Stimulated activated CD4-positive, alpha-beta T cell treated with anti-CD3 and anti-CD28 coated beads, Interleukin-2, amount 100 ng/mL, for 4 hours (primary cell): ENCODE results near the gene MED9.

Experiments used
- DNase-seq: peaks from one replicate; pipeline ENCODE4 v3.0.0-alpha.2; 2020; ENCODE audit warnings: low read depth

The MED9 gene

DNA sequence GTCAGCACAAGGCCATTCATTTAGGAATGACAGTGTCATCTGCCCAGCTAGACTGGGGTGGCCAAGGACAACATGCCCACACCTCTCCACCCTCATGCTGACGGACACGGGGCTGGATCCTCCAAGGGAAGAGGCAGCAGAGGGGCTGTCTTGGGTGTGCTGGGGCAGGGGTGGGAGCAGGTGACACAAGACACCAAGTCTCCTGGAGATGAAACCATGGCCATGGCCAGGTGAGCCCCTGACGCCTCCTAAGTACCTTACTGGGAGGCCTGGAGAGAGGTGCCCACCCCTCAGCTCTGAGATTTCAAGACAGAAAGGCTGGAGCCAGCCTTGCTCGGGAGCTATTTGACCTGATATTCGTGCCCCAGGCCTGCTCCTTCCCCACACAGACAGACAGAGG is 28.4 kb downstream of the MED9 start:
- no peak for DNase-seq

DNA sequence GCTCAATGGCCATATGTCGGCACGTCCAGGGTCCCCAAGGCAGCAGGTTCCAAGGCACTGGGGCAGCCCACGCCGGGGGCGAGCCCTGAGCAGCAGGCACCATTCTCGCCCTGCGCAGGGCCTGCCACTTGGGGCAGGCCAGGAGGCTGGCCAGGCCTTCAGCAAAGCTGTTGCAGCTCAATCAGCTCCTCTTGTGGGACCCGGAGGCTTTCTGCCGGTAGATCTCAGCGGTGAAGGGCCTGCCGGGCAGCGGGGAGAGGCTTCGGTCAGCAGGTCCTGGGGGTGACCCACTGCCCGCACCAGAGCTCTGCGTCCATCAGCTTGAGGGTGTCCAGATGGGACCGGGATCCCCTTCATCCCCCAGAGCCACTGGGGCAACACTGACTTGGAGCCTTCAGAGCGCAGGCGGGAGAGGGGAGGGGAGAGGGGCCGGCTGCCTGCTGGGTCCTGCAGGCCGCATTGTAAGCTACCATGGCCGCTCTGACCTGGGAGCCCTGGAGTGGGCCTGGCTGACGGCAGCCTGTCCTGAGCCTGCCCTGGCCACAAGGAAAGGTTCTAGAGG is 28.9 kb downstream of the MED9 start:
- no peak for DNase-seq

DNA sequence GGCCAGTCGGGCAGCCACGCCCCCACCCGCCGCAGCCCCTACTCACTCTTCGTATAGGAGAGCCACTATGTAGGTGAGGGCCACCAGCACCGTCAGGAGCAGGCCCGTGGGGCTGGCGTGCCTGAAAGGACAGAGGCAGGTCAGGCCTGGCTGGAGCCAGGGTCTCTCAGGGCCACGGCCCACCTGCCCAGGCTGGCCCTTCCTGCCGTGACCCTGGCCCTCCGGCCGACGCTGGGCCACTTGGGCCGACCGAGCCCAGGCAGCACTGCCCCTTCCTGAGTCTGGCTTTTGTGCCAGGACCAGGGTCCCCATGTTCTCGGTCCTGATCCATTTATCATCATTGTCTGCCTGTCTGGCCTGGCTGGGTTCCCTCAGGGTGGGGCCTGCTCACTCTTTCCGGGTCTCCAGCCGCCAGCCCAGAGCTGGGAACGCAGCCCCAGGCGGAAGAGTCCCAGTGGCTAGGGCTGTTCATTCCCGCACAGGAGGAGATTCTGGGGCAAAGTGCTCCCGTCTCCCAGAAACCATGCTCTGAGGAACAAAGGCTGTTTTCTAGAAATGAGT is 29.5 kb downstream of the MED9 start:
- no peak for DNase-seq

- no peak for DNase-seq
These were observed 30.2 kb downstream of the MED9 start for GRCh38 chr17:17506893-17507464.

DNA sequence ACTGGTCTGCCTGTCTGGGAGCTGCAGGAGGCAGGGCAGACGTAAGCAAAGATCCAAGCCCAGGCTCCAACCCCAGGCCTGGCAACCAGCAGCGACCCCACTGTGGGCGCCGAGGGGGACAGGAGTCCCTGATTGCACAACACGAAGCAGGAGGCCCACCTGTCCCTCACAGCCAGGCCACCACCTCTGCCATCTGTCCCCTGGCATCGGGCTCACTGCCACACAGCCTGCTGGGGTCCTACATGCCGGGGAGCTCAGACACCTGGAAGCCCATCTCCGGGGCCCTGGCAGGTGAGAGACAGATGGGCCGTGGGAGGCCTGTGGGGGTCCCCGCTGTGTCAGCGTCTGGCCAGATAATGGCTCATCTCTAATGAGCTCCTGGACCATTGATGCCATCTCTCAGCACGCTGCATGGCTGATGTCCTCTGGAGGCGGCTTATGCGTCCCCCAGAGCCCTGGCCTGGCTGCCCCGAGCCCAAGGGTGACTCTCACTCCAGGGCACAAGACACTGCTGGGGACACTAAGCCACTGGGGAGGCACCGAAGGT is 30.7 kb downstream of the MED9 start:
- no peak for DNase-seq

DNA sequence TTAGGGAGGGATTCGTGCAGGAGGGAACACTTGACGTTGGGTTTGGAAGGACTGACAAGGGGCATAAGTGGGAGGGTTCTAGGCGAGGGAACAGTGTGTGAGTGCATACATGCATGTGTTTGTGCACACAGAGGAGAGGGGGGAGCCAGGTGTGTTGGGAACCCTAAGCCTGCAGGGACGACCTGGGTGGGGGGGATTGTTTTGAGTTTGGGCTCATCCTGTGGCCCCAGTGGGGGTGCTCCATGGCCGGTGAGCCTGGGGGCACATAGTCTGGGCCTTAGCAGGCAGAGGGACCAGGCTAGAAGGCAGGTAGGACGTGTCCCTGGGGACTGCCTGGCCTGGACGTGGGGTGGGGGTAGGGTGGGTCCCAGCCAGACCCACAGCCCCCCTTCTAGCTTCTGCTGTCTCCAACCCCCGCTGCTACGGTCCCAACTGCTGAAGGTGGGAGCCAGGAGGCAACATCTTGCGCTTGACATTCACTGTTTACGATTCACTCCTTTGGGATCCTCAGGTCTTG is 31.3 kb downstream of the MED9 start:
- no peak for DNase-seq

- DNase-seq = no peak
These were observed 32.1 kb downstream of the MED9 start for GRCh38 chr17:17508646-17509591.

DNA sequence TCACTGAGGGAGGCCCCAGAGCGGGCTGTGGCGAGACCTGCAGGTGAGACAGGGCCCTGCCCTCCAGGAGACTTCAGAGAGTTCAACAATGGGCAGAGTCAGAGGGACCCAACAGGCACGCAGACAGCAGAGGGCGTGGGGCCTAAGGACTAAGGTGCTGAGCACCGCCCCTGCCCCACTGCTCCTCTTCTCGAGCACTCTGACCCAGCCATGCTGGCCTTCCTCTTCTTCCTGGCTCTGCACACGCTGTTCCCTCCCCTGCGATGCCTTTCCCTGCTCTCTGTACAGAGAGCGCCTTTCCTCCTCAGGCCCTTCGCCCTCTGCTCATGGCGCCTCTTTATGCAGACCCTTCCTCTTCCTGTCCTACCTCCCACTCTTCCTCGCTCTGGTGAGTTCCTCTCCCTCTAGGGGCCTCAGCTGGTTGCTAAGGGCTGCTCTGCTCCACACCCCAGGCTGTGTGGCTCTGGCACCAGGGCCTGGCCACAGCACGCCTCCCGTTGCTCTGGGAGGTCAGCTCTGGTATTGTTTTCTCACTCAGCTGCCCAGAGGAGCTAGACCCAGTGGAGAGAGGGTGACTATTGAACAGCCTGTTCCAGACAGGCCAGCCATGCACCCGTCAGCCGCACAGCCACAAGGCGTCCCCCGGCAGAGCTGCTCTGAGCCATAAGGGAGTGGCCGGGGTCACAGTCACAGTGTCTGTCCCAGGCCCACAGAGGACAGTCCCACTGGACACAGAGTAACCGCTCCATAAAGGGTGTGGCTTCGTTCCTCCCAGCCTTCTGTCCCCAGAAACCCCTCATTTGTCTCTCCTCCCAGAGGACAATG is 33.0 kb downstream of the MED9 start:
- no peak for DNase-seq

DNA sequence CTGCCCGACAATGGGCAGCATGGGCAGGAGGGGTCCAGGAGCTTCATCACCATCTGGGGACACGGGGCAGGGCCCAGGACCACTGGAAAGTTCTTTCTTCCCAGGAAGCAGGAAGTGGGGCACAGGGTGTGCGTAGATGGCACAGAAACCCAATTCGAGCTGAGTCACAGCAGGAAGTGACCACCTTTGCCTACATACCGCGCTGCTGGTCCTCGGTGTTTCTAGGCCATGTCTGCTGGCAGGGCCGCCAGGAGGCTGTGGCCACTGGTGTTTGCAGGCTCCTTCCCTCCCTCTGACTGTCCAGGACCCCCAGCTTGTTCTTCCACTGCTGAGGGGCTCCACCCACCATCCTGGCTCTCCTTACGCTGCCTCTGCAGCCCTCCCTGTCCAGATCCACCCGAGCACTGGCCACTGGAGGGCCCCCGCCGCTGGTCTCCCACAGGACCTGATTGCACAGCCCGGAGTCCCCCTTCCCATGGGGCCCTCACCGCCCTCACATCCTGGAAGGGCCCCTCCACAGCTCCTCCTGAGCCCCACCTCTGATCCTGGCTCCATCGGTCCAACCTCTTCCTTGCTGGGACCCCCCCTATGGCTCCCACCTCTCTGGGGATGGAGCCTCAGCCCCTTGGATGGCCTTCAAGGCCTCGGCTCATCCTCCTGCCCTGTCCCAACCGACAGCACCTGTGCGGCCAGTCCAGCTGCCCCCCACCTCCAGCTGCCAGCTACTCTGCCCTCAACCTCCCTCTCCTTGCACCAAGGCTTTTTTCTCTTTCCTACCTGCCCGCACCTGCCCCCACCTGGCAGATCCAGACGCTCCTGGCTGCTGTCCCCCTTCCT is 33.9 kb downstream of the MED9 start:
- no peak for DNase-seq

GRCh38 chr17:17511293-17511741 is 34.5 kb downstream of the MED9 start:
- no peak for DNase-seq

DNA sequence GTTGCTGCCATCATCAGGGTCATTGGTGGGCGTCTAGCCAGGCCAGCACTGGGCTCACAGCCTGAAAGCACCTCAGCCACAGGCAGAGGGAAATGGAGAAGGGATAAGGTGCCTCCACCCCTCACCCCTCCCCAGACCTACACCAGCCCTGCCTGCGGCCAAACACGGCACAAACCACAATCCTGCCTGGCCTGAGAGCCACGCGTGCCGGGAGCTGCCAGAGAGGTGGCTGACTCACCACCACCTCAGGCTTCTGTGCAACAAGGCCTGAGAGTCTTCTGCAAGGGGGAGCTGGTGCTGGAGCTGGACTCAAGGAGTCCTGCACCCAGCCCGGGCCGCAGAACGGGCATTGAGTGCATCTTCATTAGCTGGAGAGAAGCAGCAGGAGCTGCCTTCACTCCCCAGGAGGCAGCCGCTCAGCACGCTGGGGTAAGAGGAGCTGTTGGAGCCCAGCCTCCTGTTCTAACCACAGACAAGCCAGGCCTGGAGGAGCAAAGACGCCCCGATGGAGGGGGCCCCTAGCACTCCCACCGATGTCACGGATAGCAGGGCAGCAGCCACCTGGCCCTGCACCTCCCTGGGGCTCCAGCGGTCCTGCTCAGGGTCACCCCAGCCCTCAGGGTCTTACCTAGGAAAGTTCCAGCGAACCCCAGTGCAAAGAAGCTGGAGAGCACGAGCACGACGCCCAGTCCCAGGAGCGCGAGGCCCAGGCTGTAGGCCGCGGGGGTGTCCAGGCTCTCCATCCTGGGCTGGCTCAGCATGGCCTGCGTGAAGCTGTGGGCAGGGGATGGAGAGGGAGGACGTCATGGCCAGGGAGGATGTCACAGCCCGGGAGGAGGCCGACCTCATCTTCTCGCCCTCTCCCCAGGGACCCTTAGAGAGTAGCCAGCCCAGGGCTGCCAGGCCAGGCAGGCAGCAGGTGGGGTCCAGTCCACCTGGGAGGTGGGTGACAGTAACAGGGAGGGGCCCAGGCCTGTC is 35.4 kb downstream of the MED9 start:
- no peak for DNase-seq

GRCh38 chr17:17512866-17513265 is 36.1 kb downstream of the MED9 start:
- no peak for DNase-seq

- DNase-seq = no peak
These were observed 36.8 kb downstream of the MED9 start for GRCh38 chr17:17513626-17514025.

GRCh38 chr17:17514361-17514992 is 37.7 kb downstream of the MED9 start:
- no peak for DNase-seq

DNA sequence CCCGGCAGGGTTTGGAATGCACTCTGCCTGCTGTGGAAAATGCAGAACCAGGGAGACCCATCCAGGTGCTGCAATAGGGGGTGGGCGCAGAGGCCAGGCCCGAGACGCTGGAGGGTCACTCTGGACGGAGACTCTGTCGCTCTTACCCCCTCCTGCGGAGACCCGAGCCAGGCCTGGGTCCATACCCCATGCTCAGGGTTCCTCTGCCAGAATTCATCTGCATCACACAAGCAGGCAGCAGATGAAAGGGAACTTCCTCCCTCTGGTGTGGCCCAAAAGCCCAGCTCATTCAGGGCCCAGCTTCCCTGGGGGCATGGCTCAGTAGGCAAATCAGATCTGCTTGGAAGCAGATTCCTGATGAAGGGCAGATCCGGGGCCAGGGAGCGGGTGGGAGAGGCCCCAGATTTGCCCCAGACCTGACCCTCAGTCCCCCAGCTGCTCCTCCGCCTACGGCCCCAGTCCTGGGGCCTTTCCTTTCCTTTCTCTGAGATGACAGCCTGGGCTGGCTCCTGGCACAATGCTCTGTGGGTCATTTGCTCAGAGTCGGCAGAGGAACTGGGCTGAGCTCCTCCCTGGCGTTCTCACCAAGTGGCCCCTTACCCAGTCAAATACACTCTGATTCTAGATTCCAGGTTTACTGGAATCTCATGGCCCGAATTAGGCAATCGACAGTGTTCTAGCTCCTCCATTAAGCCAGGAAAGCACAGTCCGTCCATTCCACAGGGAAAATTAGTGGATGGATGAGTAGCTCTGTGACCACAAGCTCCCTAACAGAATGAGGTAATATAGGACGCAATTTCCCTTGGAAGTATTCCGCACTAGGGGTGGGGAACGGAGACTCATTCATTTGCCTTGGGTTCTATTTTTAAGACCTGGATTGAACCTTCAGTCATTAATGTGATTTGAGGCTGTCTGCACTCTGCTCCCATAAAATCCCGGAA is 38.5 kb downstream of the MED9 start:
- no peak for DNase-seq

GRCh38 chr17:17515934-17516930 is 39.4 kb downstream of the MED9 start:
- no peak for DNase-seq
